ENCODE data around the gene BUB3. TPM values are rescaled to one million over a fixed set of nuclear protein-coding genes. Genes with fewer than 3 reads are reported as not detected.
"Not testable (repeated sequence)": the region's sequence is repeated elsewhere in the genome, so short reads cannot be mapped to it uniquely, and the experiment has no call there.

The BUB3 gene
- polyA plus RNA-seq, 3 donors from 2014 or later = 203 to 348 (median 203) TPM

- peaks cover 17 to 26% (median 18%) of the 10 kb centered on the region in 3 donors for H3K36me3 Mint-ChIP-seq
- H3K9me3 Mint-ChIP-seq = no peaks in the 10 kb centered on the region
- H3K4me1 Mint-ChIP-seq = peaks cover 63 to 74% of the 10 kb centered on the region in 2 donors
- no peak for DNase-seq
- H3K4me3 Mint-ChIP-seq = peak overlapping the region; percentile 99 to 100 (median 99)
- H3K27ac Mint-ChIP-seq = peak overlapping the region; percentile 94 to 99 (median 98)
- peaks cover 24 to 45% (median 35%) of the 10 kb centered on the region in 3 donors for H3K27me3 Mint-ChIP-seq (ENCODE audit: low read depth in 3 of 3)
Measured at GRCh38 chr10:123153486-123154091, 613 bp upstream of the BUB3 start.

- peaks cover 20 to 36% (median 25%) of the 10 kb centered on the region in 3 donors for H3K27me3 Mint-ChIP-seq (ENCODE audit: low read depth in 3 of 3)
- no peaks in the 10 kb centered on the region for H3K9me3 Mint-ChIP-seq
- H3K27ac Mint-ChIP-seq = peak overlapping the region; percentile 94 to 99 (median 98)
- peak overlapping the region; percentile 99 to 100 (median 99) for H3K4me3 Mint-ChIP-seq
- peak; percentile 47 to 55 (median 49) for DNase-seq
- peaks cover 14 to 28% (median 17%) of the 10 kb centered on the region in 3 donors for H3K36me3 Mint-ChIP-seq
- peaks cover 65 to 78% of the 10 kb centered on the region in 2 donors for H3K4me1 Mint-ChIP-seq
Measured at GRCh38 chr10:123154711-123155505, 706 bp downstream of the BUB3 start.

- DNase-seq = no peak
- peaks cover 14 to 28% (median 17%) of the 10 kb centered on the region in 3 donors for H3K36me3 Mint-ChIP-seq
- H3K4me1 Mint-ChIP-seq = peaks cover 71 to 81% of the 10 kb centered on the region in 2 donors
- peaks cover 14 to 24% (median 20%) of the 10 kb centered on the region in 3 donors for H3K27me3 Mint-ChIP-seq (ENCODE audit: low read depth in 3 of 3)
- H3K4me3 Mint-ChIP-seq = peak overlapping the region in 4 of 5 donors; percentile 20 to 100 (median 99)
- H3K27ac Mint-ChIP-seq = peak overlapping the region in 2 of 6 donors; percentile 2 to 67
- no peaks in the 10 kb centered on the region for H3K9me3 Mint-ChIP-seq
Measured at GRCh38 chr10:123156078-123156477, 1.9 kb downstream of the BUB3 start.

GRCh38 chr10:123157210-123157609 is 3.0 kb downstream of the BUB3 start:
- Mint-ChIP-seq H3K9me3 (no peaks in the 10 kb centered on the region), H3K4me1 (peaks cover 74 to 86% of the 10 kb centered on the region in 2 donors), H3K27ac (peak overlapping the region in 3 of 6 donors; percentile 3 to 14 (median 6)), H3K27me3 (ENCODE audit: low read depth in 3 of 3) (peaks cover 6 to 16% (median 14%) of the 10 kb centered on the region in 3 donors), H3K36me3 (peaks cover 21 to 35% (median 23%) of the 10 kb centered on the region in 3 donors), H3K4me3 (peak overlapping the region in 1 of 5 donors; percentile 1)
- no peak for DNase-seq

- H3K27me3 Mint-ChIP-seq (ENCODE audit: low read depth in 3 of 3) = peaks cover 4 to 7% (median 7%) of the 10 kb centered on the region in 3 donors
- H3K4me1 Mint-ChIP-seq = peaks cover 69 to 87% of the 10 kb centered on the region in 2 donors
- no peaks in the 10 kb centered on the region for H3K9me3 Mint-ChIP-seq
- peak overlapping the region in 3 of 6 donors; percentile 48 to 81 (median 49) for H3K27ac Mint-ChIP-seq
- peaks cover 23 to 41% (median 27%) of the 10 kb centered on the region in 3 donors for H3K36me3 Mint-ChIP-seq
- DNase-seq = no peak
- H3K4me3 Mint-ChIP-seq = peak overlapping the region in 1 of 5 donors; percentile 0
Measured at GRCh38 chr10:123158682-123159081, 4.5 kb downstream of the BUB3 start.

GRCh38 chr10:123160311-123160980 is 6.2 kb downstream of the BUB3 start:
- H3K4me1 Mint-ChIP-seq = peaks cover 56 to 84% of the 10 kb centered on the region in 2 donors
- peak; percentile 31 to 48 (median 36) for DNase-seq
- H3K27me3 Mint-ChIP-seq (ENCODE audit: low read depth in 3 of 3) = peaks cover 0 to 2% (median 0%) of the 10 kb centered on the region in 3 donors
- peak overlapping the region; percentile 54 to 91 (median 70) for H3K27ac Mint-ChIP-seq
- H3K36me3 Mint-ChIP-seq = peaks cover 23 to 56% (median 30%) of the 10 kb centered on the region in 3 donors
- no peaks in the 10 kb centered on the region for H3K9me3 Mint-ChIP-seq
- H3K4me3 Mint-ChIP-seq = peak overlapping the region; percentile 13 to 84 (median 30)

GRCh38 chr10:123164319-123164718 is 10.1 kb downstream of the BUB3 start:
- Mint-ChIP-seq H3K27me3 (ENCODE audit: low read depth in 3 of 3) (peaks cover 0 to 5% (median 0%) of the 10 kb centered on the region in 3 donors), H3K36me3 (peaks cover 6 to 47% (median 28%) of the 10 kb centered on the region in 3 donors), H3K4me1 (peaks cover 26 to 64% of the 10 kb centered on the region in 2 donors), H3K4me3 (no peak overlapping the region), H3K9me3 (no peaks in the 10 kb centered on the region), H3K27ac (no peak overlapping the region)
- DNase-seq = no peak

- Mint-ChIP-seq H3K4me3 (no peak overlapping the region), H3K27me3 (ENCODE audit: low read depth in 3 of 3) (peaks cover 0 to 3% (median 0%) of the 10 kb centered on the region in 3 donors), H3K27ac (peak overlapping the region in 3 of 6 donors; percentile 14 to 69 (median 68)), H3K4me1 (peaks cover 16 to 52% of the 10 kb centered on the region in 2 donors), H3K9me3 (no peaks in the 10 kb centered on the region), H3K36me3 (peaks cover 6 to 50% (median 28%) of the 10 kb centered on the region in 3 donors)
- DNase-seq = no peak
Measured at GRCh38 chr10:123165445-123166072, 11.4 kb downstream of the BUB3 start.

- Mint-ChIP-seq H3K27ac (no peak overlapping the region), H3K4me1 (peaks cover 7 to 41% of the 10 kb centered on the region in 2 donors), H3K9me3 (no peaks in the 10 kb centered on the region), H3K4me3 (no peak overlapping the region), H3K36me3 (peaks cover 3 to 47% (median 25%) of the 10 kb centered on the region in 3 donors), H3K27me3 (ENCODE audit: low read depth in 3 of 3) (peaks cover 0 to 3% (median 0%) of the 10 kb centered on the region in 3 donors)
- no peak for DNase-seq
Measured at GRCh38 chr10:123166618-123167017, 12.4 kb downstream of the BUB3 start.

- Mint-ChIP-seq H3K4me1 (peaks cover 7 to 31% of the 10 kb centered on the region in 2 donors), H3K36me3 (peaks cover 6 to 23% (median 11%) of the 10 kb centered on the region in 3 donors), H3K4me3 (no peak overlapping the region), H3K27ac (no peak overlapping the region), H3K9me3 (no peaks in the 10 kb centered on the region), H3K27me3 (ENCODE audit: low read depth in 3 of 3) (peaks cover 0 to 2% (median 0%) of the 10 kb centered on the region in 3 donors)
- no peak for DNase-seq
Measured at GRCh38 chr10:123170961-123171360, 16.8 kb downstream of the BUB3 start.

- H3K9me3 Mint-ChIP-seq; H3K27me3 Mint-ChIP-seq (ENCODE audit: low read depth in 3 of 3); DNase-seq; H3K27ac Mint-ChIP-seq; H3K4me3 Mint-ChIP-seq: not testable (repeated sequence)
- Mint-ChIP-seq H3K4me1 (peaks cover 7 to 24% of the 10 kb centered on the region in 2 donors), H3K36me3 (peaks cover 10 to 23% (median 15%) of the 10 kb centered on the region in 3 donors)
Measured at GRCh38 chr10:123171616-123172015, 17.4 kb downstream of the BUB3 start.

GRCh38 chr10:123175389-123176387 is 21.5 kb downstream of the BUB3 start:
- Mint-ChIP-seq H3K27ac (no peak overlapping the region), H3K4me3 (no peak overlapping the region), H3K4me1 (peaks cover 3 to 21% of the 10 kb centered on the region in 2 donors), H3K27me3 (ENCODE audit: low read depth in 3 of 3) (peaks cover 0 to 2% (median 0%) of the 10 kb centered on the region in 3 donors), H3K9me3 (no peaks in the 10 kb centered on the region), H3K36me3 (peaks cover 20 to 32% (median 32%) of the 10 kb centered on the region in 3 donors)
- no peak for DNase-seq
